Neural crest cell (in vitro differentiated cells): ENCODE measurements around the gene MXD3. TPM values are rescaled to one million over a fixed set of nuclear protein-coding genes. Genes with fewer than 3 reads are reported as not detected.

Experiments used
- DNase-seq: peaks from one replicate; pipeline ENCODE4 v3.0.0; 2021; ENCODE audit warnings: low read depth, mixed read lengths, low spot score
- H3K27ac Mint-ChIP-seq: one replicate; pipeline ENCODE4 v1.8.0; 2021; ENCODE audit warnings: mild to moderate bottlenecking, mixed read lengths; ENCODE audit not compliant: unreplicated experiment
- H3K27me3 Mint-ChIP-seq: 2 replicates; pipeline ENCODE4 v1.8.0; 2021; ENCODE audit warnings: low read depth, mild to moderate bottlenecking, mixed read lengths
- H3K36me3 Mint-ChIP-seq: 2 replicates; pipeline ENCODE4 v1.8.0; 2021; ENCODE audit warnings: low read depth, mild to moderate bottlenecking, mixed read lengths
- H3K4me1 Mint-ChIP-seq: 2 replicates; pipeline ENCODE4 v1.8.0; 2021; ENCODE audit warnings: mixed read lengths
- H3K4me3 Mint-ChIP-seq: one replicate; pipeline ENCODE4 v1.8.0; 2021; ENCODE audit warnings: mild to moderate bottlenecking, mixed read lengths
- H3K9me3 Mint-ChIP-seq: 2 replicates; pipeline ENCODE4 v1.8.0; 2021; ENCODE audit warnings: mixed read lengths
- total RNA-seq: library from RNA; stranded (reverse); gene quantifications from 2 replicates; pipeline ENCODE4 v1.2.1, GENCODE V29; 2021
- TF ChIP-seq, protein P1 (sequence below): fragments of 200-600 bp; sonication (generic); conservative IDR thresholded peaks from 2 replicates; pipeline ENCODE4 v1.5.0; 2021; ENCODE audit warnings: antibody characterized with exemption, mild to moderate bottlenecking

Gene MXD3
- total RNA-seq, 1 donor from 2014 or later = 40.3 TPM

DNA sequence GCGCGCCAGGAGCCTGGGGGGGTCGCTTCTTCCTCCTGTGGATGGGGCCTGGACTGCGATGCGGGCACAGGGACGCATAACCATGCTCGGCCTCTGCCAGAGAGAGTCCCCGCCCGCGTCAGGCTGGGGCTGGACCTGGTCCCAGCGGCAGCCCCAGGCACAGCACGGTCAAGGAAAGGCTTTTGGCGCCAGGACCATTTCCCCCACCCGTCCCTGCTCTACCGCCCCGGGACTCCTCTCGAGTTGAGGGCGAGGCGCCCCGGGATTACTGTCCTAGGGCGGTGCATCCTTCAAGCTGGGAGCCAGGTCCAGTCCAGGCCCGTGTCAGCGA is 341 bp downstream of the MXD3 start:
- peaks cover 29% of the 10 kb centered on the region for H3K4me1 Mint-ChIP-seq
- TF ChIP-seq, protein P1, sequence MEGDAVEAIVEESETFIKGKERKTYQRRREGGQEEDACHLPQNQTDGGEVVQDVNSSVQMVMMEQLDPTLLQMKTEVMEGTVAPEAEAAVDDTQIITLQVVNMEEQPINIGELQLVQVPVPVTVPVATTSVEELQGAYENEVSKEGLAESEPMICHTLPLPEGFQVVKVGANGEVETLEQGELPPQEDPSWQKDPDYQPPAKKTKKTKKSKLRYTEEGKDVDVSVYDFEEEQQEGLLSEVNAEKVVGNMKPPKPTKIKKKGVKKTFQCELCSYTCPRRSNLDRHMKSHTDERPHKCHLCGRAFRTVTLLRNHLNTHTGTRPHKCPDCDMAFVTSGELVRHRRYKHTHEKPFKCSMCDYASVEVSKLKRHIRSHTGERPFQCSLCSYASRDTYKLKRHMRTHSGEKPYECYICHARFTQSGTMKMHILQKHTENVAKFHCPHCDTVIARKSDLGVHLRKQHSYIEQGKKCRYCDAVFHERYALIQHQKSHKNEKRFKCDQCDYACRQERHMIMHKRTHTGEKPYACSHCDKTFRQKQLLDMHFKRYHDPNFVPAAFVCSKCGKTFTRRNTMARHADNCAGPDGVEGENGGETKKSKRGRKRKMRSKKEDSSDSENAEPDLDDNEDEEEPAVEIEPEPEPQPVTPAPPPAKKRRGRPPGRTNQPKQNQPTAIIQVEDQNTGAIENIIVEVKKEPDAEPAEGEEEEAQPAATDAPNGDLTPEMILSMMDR = no peak
- peaks cover 9% of the 10 kb centered on the region for H3K36me3 Mint-ChIP-seq
- peak overlapping the region; percentile 89 for H3K4me3 Mint-ChIP-seq
- H3K9me3 Mint-ChIP-seq = no peaks in the 10 kb centered on the region
- peak overlapping the region; percentile 88 for H3K27ac Mint-ChIP-seq
- H3K27me3 Mint-ChIP-seq = peaks cover 3% of the 10 kb centered on the region
- no peak for DNase-seq

GRCh38 chr5:177310757-177311391 is 824 bp downstream of the MXD3 start:
- no peaks in the 10 kb centered on the region for H3K9me3 Mint-ChIP-seq
- TF ChIP-seq, protein P1 = no peak
- H3K27me3 Mint-ChIP-seq = peaks cover 6% of the 10 kb centered on the region
- no peak for DNase-seq
- peaks cover 11% of the 10 kb centered on the region for H3K36me3 Mint-ChIP-seq
- H3K4me1 Mint-ChIP-seq = peaks cover 33% of the 10 kb centered on the region
- H3K27ac Mint-ChIP-seq = peak overlapping the region; percentile 25
- H3K4me3 Mint-ChIP-seq = peak overlapping the region; percentile 89

DNA sequence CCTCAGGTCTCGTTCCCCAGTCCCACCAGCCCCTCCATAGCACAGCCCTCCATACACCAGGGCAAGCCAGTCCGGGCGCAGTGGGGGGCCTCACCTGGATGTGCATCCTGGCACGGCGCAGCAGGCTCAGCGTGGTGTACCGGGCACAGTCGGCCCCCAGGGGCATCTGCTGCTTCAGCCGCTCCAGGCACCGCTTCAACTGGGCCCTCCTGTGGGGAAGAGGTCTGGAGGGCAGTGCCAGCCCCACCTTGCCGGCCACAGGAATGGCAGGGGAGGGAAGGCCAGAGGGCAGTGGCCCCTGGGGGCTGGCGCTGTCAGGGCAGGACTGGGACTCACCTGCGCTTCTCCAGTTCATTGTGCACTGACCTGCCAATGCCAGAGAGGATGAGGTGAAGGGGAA is 1.4 kb downstream of the MXD3 start:
- H3K27me3 Mint-ChIP-seq = peaks cover 6% of the 10 kb centered on the region
- H3K4me1 Mint-ChIP-seq = peaks cover 39% of the 10 kb centered on the region
- H3K4me3 Mint-ChIP-seq = peak overlapping the region; percentile 94
- TF ChIP-seq, protein P1 = no peak
- H3K9me3 Mint-ChIP-seq = no peaks in the 10 kb centered on the region
- DNase-seq = no peak
- no peak overlapping the region for H3K27ac Mint-ChIP-seq
- peaks cover 12% of the 10 kb centered on the region for H3K36me3 Mint-ChIP-seq

GRCh38 chr5:177309351-177310191 is 2.1 kb downstream of the MXD3 start:
- Mint-ChIP-seq H3K4me1 (peaks cover 46% of the 10 kb centered on the region), H3K4me3 (peak overlapping the region; percentile 94), H3K27ac (peak overlapping the region; percentile 50), H3K36me3 (peaks cover 12% of the 10 kb centered on the region), H3K27me3 (peaks cover 6% of the 10 kb centered on the region), H3K9me3 (no peaks in the 10 kb centered on the region)
- DNase-seq = peak; percentile 61
- TF ChIP-seq, protein P1 = peak; percentile 89

DNA sequence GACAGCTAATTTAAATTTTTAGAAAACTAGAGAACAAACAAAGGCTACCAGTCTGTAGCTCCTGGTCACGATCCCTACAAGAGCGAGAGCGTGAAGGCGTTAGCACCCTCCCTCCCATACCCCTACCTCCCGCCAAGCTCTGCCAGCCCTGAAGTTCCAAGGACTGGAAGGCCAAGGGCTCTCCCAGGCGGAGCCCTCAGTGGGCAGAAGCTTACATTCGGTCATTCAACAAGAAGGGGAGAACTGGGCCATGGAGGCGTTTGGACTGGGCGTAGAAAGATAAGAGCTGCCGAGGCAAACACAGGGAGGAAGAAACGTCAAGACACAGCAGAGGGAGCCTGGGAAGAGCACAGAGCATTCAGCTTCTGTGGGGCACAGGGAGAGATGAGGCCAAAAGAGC is 3.0 kb downstream of the MXD3 start:
- DNase-seq = no peak
- Mint-ChIP-seq H3K27ac (no peak overlapping the region), H3K4me1 (peaks cover 52% of the 10 kb centered on the region), H3K9me3 (no peaks in the 10 kb centered on the region), H3K4me3 (peak overlapping the region; percentile 94), H3K36me3 (peaks cover 12% of the 10 kb centered on the region), H3K27me3 (peaks cover 10% of the 10 kb centered on the region)
- TF ChIP-seq, protein P1 = no peak
